Stimulated activated CD4-positive, alpha-beta T cell treated with anti-CD3 and anti-CD28 coated beads, Interleukin-1b, Interleukin-23, amount 100 ng/mL, for 24 hours (primary cell): ENCODE results near the gene GPALPP1.
"Not testable (repeated sequence)": the region's sequence is repeated elsewhere in the genome, so short reads cannot be mapped to it uniquely, and the experiment has no call there.

Source experiments
- DNase-seq, 4 experiments: peaks; one replicate each; pipeline ENCODE4 v3.0.0-alpha.2; 2020; ENCODE audit warnings: low read depth in 4 of 4, low spot score in 1 of 4

Gene GPALPP1, protein sequence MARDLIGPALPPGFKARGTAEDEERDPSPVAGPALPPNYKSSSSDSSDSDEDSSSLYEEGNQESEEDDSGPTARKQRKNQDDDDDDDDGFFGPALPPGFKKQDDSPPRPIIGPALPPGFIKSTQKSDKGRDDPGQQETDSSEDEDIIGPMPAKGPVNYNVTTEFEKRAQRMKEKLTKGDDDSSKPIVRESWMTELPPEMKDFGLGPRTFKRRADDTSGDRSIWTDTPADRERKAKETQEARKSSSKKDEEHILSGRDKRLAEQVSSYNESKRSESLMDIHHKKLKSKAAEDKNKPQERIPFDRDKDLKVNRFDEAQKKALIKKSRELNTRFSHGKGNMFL

DNA sequence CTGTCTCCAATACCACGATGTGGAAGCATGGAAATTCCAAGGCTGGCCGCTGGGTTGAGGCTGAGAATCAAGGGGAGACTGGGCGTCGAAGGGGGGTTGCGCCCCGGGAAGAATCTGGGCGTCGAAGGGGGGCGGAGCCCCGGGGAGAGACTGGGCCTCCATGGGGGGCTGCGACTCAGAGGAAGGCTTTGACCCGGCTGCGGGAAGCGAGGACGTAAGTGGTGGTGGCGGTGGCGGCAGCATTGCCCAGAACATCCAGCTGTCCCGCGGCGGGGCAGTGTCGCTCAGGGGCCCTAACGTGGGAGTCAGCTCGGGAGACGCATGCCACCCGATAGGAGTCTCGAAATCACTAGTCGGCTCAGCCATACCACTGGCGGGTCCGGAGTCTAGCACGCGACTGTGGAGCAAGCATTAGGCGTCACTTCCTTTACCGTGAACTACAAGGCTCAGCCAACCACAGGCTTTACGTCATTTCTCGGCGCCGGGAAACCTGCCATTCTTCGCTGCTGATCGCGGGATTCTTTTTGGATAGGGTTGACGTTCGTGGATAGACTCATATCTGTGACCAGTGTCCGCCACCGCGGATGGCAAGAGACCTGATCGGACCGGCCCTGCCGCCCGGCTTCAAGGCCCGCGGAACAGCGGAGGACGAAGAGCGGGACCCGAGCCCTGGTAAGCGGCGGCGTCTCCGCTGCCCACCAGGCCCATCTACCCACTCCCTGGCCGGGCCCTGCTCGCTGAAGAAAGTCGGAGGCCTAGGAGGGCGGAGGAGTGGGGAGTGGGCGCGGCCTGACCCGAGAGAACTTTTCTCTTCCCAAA is at the start of gene GPALPP1, which contains the start of gene NUFIP1:
TSS of gene GPALPP1 (plus strand) at position 468 of the 819 bp plus-strand sequence. CDS start at position 585, 117 bp downstream.
TSS of gene NUFIP1 (minus strand) at position 401 of the 819 bp plus-strand sequence. CDS start at position 366, 35 bp downstream.
- peak; percentile 88 to 95 (median 92) for DNase-seq

DNA sequence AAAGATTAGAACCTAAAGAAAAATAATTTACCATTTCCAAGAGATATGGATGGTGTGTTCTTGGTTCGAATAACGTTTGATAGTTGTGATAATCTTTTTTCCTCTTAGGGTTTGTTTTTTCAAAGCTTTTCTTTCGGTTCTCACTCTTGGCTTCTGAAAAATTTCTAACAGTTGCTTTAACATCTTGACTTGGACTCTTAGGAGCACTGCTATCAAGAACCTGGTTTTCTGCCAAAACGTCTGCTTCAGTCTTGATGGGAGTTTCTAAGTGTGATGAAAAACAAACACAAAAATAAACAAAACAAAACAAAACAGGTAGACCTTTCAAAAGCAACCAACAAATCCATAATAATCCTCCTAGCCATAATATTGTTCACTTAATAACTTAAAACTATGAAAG is 45.9 kb upstream of the GPALPP1 start:
- DNase-seq: not testable (repeated sequence)

DNA sequence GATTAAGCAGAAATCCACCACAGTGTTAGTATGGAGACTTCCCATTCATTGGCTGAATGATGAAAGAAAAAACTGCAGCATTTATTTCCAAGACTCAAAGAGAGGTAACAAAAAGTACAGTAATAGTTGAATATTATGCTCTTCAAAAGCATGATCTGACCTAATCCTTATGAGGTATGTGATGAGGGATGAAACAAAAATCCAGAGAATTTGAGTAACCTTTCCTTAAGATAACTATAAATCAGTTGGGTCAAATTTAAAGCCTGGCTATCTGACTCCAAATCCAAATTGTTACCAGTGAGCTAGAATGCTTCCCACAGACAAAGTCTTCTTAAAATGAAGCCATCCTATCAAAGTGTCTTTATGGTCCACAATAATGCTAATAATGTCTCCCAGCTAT is 38.2 kb upstream of the GPALPP1 start:
- no peak for DNase-seq

DNA sequence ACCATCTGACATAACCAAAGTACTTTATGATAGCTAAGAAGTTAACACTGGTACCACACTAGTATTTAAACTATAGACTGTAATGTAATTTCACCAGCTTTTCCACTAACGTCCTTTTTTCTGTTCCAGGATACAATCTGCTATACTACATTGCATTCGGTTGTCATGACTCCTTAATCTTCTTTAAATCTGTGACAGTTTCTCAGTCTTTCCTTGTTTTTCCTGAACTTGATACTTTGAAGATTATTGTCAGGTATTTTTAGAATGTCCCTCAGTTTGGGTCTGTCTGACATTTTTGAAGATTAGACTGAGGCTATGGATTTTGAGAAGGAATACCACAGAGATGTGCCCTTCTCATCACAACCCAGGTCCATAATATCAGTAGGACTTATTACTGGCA is 36.7 kb upstream of the GPALPP1 start:
- DNase-seq: no peak

DNA sequence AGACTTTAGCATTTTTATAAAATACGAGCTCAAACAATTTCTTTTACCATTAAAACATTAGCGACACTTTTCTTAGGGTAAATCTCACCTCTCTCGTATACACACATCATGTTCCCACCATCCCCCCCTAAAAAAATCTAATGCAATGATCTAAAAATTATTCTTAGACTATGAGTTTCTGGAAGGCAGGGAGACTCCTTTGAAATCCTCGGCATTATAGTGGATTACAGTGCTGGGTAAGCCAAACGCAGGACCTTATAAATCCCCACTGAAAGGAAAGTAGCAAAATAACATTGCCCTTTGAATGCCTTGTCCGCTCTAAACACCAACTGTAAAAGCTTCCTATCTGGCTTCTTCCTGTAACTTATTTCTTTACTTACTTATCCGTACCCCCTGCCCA is 35.1 kb upstream of the GPALPP1 start:
- DNase-seq: no peak

DNA sequence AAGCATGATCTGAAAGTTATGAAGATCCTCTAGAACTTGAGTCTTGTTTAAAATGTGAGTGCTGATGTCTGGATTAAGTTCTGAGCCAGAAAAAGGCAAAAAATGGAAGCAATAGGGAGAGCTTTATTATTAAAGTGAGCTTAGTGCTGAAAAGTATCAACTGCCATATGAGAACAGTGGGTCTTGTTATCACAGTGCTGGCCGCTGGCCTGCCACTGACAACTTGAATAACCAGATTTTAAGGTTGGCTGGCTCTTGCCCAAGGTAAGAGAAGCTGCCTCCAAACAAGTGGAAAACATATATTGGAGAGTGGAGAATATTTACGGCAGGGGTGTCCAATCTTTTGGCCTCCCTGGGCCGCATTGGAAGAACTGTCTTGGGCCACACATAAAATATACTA is 33.9 kb upstream of the GPALPP1 start:
- no peak for DNase-seq

DNA sequence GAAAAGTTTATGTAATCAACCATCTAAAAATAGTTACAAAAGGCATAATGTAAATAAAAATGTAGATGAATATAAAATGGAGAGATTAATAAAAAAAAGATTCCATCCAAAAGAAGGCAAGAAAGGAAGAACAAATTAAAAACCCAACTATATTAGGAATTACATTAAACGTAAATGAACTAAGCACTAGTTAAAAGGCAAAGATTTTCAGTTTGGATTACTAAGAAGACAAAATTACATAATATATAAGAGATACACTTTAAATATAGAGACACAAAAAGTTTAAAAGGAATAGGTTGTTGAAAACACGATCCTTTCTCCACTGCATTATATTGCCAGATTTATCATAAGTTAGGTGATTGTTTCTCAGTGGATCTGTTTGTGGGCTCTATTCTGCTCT is 27.3 kb upstream of the GPALPP1 start:
- DNase-seq: no peak

DNA sequence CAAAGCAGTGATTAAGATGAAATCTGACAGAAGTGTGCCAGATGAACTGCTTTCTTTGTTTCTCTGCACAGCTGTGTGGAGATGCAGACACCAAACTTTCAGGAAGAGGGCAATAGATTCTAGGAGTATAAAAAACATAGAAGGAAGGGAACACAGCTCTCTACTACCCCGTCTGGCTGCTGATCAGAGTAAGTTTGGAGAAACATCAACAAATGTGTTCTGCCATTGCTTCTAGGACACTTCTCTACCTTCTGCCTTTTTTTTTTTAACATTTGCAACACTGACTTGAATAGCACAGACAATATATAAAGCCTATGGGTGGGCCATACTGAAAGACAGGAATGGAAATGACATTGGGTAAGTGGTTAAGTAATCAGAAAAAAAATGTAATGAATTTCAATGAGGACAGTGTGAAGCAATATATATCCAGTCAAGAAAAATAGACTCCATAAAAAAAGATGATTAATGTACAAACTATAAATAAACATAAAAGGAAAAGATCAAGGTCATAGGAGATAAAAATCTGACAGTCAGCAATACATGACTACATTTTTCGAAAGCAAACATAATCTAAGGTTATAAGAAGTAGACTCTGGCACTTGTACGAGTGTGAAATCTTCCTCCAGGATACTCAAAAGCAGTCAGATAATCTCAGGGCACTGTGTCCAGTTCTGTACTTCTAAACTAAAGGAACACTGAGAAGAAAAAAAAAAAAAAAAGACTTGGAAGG is 21.5 kb upstream of the GPALPP1 start:
- no peak for DNase-seq

DNA sequence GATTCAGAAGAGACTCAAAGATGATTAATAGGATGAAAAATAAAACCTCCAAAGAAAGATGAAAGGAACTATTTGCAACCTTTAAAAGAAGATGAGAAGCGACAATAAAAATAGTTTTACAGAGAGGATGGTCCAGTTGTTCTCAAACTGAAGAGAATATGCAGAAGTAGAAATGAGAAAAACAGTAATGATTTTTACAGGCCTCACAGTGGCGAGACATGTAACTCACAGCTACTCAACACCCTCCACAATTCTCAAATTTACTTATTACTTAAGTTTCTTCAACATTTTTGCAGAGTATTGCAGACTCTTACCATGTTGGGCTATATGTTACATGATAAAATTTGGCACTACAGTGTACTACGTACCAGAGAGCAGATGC is 20.9 kb upstream of the GPALPP1 start:
- no peak for DNase-seq

DNA sequence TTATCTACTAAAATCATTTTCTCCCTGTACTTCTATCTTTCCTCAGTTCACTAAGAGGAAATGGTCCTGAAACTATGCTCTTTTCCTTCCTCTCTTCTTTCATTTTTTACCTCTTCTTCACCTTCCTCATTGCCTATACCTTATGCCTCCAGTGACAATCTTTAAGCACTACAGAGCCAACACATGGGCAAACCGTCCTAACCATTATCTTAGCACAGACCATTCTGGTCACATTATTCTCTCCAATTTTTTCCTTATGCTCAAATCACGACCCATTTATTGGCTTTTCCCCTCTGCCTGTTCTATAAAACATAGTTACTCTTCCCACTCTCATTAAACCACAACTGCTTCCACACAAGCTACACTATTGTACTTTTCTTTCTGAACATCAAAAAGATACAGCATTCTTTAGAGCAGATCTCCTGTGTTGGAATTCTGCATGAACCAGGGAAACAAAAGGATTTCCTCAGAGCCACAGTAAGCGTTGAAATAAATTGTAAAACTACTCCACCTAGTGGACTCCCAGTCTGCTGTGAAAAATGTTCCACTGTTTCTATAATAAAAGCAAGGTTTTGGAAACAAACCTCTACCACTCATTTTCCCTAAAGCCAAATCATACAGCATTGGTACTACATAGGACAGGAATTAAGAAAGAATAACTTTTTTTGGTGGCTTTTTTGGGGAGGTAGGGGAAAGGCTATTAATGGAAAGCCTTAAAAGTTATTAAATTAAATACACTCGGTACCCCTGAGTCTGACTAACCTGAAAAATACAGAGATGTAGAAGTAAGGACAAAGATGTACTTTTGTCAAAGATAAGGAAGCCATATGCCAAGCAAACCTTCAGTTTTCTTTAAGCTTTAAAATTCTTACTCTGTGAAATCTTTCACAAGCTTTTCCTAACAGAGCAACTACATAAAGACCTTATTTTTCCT is 19.5 kb upstream of the GPALPP1 start:
- no peak for DNase-seq

DNA sequence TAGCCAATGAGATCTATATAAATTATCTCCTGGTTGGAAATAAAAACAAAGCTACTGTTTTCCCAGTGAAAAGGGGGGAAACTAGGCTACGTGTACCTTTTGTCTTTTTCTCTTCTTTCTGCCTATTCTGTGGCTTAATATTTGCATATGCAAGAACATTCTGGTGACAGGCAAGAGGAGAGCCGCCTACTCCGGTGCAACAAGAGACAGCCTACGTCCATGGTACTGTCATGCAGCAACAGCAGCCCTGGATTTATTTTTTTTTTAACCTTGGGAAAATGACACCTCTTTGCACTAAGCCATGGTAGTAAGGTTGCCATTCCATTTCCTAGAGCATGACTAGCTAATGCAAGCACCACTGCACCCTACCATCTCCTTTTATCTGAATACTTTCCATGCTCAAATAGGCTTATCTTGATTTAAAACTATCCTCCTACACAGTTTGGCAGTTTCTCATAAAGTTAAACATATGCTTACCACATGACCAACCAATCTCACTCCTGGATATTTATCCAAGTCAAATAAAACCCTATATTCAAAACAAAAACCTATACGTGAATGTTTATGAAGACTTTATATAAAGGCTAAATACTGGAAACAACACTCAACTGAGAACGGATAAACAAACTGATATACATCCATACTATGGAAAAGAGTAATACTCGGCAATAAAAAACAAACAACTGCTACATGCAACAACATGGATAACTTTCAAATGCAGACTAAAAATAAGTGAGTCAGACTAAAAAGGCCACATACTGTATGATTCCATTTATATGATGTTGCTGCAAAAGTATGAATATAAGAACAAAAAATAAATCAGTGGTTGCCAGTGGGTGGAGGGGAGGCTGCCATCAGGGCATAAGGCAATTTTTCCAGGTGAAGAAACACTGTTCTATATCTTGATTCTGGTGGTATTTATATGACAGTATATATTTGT is 17.4 kb upstream of the GPALPP1 start:
- DNase-seq: no peak

DNA sequence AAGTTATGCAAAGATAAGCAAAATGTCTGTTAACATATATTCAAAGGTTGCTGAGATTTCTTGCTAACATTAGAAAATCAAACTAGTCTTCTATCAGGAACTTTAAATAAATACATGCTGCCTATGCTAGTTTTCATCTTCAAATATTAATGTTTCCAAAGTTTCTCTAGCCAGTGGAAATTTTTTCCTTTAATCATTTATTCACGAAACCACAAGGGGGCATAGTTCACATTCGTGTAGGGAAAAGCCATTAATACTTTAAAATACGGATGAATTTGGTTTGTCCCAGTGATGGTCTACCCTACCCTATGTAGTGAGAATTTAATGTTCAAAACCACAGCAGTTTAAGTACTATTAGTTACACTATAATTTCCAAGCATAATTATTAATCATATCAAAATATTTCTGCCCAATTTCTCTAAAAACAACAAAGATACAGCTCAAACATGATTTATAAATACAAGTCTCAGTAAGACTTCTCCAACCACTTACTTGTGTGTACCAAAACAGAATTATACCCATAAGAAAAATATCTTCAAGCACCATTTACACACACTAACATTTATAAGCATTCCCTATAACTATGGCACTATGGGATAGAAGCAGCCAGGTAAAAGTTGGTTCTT is 16.3 kb upstream of the GPALPP1 start:
- no peak for DNase-seq

DNA sequence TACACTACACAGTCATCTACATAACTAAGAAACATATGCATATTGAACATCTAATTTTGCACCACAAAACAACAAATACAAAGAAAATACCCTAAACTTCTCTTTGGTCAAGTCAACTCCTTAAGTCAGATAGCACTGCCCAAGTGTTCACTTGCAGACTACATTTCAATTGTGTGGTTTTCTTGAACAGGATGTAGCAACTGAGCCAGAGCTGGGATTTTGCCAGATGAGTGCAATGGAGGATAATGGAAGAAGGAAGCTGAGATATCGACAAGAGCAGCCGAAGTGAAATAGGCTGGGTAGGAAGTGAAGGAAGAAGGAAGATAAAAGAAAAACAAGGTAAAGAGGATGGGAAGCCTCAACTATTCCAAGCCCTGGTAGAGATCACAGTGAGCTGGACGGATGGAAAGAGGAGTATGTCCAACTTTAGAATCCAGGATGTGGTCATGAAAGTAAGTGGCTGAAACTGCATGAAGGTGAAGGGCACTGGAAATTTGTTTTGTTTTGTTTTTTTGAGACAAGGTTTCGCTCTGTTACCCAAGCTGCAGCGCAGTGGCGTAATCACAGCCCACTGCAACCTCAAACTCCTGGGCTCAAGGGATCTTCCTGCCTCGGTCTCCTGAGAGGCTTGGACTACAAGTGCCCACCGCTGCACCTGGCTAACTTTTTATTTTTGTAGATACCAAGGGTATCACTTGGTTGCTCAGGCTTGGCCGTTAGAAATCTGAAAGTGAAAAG is 15.1 kb upstream of the GPALPP1 start:
- no peak for DNase-seq

DNA sequence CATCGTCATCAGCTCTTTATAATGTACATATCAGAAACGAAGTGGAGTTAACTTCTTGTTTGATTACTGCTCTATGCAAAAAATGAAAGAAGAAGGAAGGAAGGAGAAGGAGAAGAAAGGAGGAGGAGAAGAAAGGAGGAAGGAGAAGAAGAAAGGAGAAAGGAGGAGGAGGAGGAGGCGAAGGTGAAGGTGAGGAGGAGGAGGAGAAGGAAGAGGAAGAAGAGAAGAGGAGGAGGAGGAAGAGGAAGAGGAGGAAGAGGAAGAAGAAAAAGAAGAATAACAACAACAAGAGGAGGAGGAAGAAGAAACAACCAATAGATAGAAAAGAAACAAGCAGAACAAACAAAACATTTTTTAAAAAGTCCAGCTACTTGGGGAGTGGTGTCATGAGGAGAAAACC is 13.1 kb upstream of the GPALPP1 start:
- DNase-seq: no peak

DNA sequence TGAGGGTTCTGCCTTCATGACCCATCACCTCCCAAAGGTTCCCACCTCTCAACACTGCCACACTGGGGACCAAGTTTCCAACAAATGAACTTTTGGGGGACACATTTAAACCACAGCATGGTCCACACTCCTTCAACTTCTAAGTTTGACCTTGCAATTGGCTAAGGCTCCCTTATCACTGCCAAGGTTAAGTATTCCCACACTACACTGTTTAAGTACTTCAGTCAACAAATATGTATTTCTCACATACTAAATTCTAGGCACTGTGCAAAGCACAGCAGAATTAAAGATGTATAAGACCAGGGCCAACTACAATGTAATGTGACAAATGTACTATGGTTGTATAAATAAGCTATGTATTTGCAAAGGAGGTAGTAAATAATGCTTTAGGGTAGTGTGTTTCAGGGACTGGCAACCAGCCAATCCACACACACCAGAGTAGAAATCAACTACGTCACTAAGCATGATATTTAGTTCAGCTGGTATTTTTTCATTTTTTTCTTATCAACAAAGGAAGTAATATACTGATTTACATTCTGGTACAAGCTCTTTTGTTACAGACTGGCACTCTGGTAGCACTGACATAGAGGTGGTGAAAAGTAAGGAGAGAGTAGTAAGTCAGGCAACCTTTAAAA is 12.3 kb upstream of the GPALPP1 start:
- no peak for DNase-seq

DNA sequence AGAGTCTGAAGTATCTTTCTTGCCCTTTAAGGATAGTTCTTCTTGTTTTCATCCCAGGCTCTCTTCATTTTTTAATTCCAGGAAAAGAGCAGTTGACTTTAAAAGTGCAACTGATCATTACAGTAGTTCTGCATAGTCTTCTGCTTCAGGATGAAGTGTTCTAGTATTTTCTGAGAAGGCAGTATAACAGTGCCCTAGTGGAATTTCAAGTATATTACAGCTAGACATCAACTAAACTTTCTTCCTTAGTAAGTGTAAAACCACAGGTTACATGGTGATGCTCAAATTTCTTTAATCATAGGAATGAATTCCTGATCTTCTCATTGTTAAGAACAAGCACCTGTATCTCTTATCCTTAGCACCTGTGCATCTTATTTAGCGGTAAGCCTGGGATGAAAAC is 11.0 kb upstream of the GPALPP1 start:
- DNase-seq: no peak

DNA sequence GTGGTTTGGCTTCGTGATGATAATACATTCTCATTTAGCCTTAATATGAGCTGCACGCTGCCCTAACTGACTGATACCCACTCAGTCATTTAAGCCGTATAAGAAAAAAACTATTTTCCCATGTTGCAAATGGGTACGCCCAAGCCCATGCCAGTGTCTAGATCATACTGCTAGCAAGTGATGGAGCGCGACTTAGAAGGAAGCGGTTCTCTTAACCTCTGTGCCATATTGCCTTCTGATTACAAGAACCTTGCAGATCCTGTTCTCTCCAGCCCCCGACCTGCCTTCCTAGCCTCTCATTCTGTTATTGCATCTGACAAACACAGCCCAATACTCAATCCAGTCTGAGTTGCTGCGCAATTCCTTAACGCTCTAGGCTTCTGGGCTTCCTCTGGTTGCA is 603 bp downstream of the GPALPP1 start:
- no peak for DNase-seq

DNA sequence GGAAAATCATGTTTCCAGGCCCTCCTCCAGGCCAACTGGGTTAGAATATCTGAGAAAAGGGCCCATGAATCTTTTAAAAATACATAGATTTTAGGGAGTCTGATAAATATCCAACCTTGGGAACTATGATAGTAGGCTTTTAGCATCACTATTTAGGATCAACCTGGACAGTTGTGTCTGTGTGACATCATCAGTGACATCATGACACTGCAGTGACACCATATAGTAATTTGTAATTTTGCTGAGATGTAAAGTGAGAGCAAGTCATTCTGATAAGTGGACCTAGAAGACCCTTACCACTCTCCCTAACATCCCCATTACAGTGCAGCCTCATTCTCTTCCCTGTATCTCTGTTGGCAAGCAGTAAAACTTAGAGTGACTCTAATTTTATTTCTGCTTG is 14.1 kb downstream of the GPALPP1 start:
- DNase-seq: no peak
